Panc1 (cell line): ENCODE measurements around the gene MUC3A. TPM values are rescaled to one million over a fixed set of nuclear protein-coding genes. Genes with fewer than 3 reads are reported as not detected.
"Not testable (repeated sequence)": the region's sequence is repeated elsewhere in the genome, so short reads cannot be mapped to it uniquely, and the experiment has no call there.

Experiments used
- ATAC-seq: fragments of 200-7000 bp; cut with Tn5 transposase; 2 replicates; pipeline ENCODE4 v1.9.1; 2020; ENCODE audit warnings: mild to moderate bottlenecking, moderate library complexity
- BruUV-seq: library from RNA; stranded (reverse); fragments of 400-500 nt; replicated peaks from 2 replicates; lab custom pipeline; 2021; lab: Mats Ljungman, UMichigan
- CTCF ChIA-PET: fragments of 300-600 bp; sonication (Branson Sonifier 250); formaldehyde crosslinking; loops from one replicate; lab custom pipeline; 2022; ENCODE audit warnings: antibody characterized with exemption; lab: Charles Lee
- POLR2A ChIA-PET: fragments of 300-600 bp; sonication (Branson Sonifier 250); formaldehyde crosslinking; loops from one replicate; lab custom pipeline; 2022; ENCODE audit warnings: antibody characterized with exemption; lab: Charles Lee
- DNase-seq: peaks from one replicate; pipeline ENCODE4 v3.0.0-alpha.2; 2010; ENCODE audit warnings: low read depth, low spot score
- H3K27ac ChIP-seq: 2 replicates; pipeline ENCODE4 v1.5.1; 2011; ENCODE audit warnings: mild to moderate bottlenecking, low read length, inconsistent platforms
- H3K27me3 ChIP-seq: fragments of 200-500 bp; sonication (Bioruptor generic); 2 replicates; pipeline ENCODE4 v1.6.0; 2014; ENCODE audit warnings: low read length, inconsistent platforms; ENCODE audit not compliant: control insufficient read depth, insufficient read depth
- H3K36me3 ChIP-seq: fragments of 200-500 bp; sonication (Bioruptor generic); 2 replicates; pipeline ENCODE4 v1.5.1; 2014; ENCODE audit warnings: inconsistent platforms, mild to moderate bottlenecking, low read length, moderate library complexity; ENCODE audit not compliant: control insufficient read depth, insufficient read depth
- H3K4me1 ChIP-seq: 2 replicates; pipeline ENCODE4 v1.5.1; 2011; ENCODE audit warnings: inconsistent platforms, mild to moderate bottlenecking, low read length, moderate library complexity; ENCODE audit not compliant: control insufficient read depth, insufficient read depth
- H3K4me3 ChIP-seq, 2 experiments: 2 replicates each; pipeline ENCODE4 v1.5.1; 2011 to 2012; ENCODE audit warnings: low read depth in 2 of 2, low read length in 2 of 2, mild to moderate bottlenecking in 2 of 2, inconsistent platforms in 1 of 2, moderate library complexity in 1 of 2
- H3K9me3 ChIP-seq: fragments of 200-500 bp; sonication (Bioruptor generic); 2 replicates; pipeline ENCODE4 v1.5.1; 2014; ENCODE audit warnings: low read depth, mild to moderate bottlenecking, inconsistent platforms, low read length, moderate library complexity; ENCODE audit not compliant: control insufficient read depth, insufficient read depth
- POLR2AphosphoS5 ChIP-seq: IDR thresholded peaks from 2 replicates; pipeline ENCODE4 v1.6.1; 2012; ENCODE audit warnings: mild to moderate bottlenecking, low read depth, low read length, moderate library complexity
- SIN3A ChIP-seq: IDR thresholded peaks from 2 replicates; pipeline ENCODE4 v1.6.1; 2012; ENCODE audit warnings: low read depth, mild to moderate bottlenecking, low read length, moderate library complexity, borderline replicate concordance; ENCODE audit not compliant: insufficient read depth
- TCF7L2 ChIP-seq: IDR thresholded peaks from 2 replicates; pipeline ENCODE4 v1.6.1; 2011; ENCODE audit warnings: mild to moderate bottlenecking, low read depth, low read length, inconsistent platforms
- in situ Hi-C: cut with HindIII; loops from 2 replicates; pipeline ENCODE4 v1.10.0; 2016; ENCODE audit warnings: low sequenced_read_pairs, low pct_unique_long_range_greater_than_20kb
- intact Hi-C: fragments of 100-400 bp; cut with micrococcal nuclease; formaldehyde crosslinking; loops from one replicate; pipeline ENCODE4 v1.10.0; 2022; ENCODE audit not compliant: unreplicated experiment
- total RNA-seq: library from RNA; stranded (reverse); gene quantifications from one replicate; pipeline ENCODE4 v1.2.1, GENCODE V29; 2021; ENCODE audit not compliant: unreplicated experiment
- TF ChIP-seq, protein P1 (sequence below): fragments of 450-650 bp; IDR thresholded peaks from 2 replicates; pipeline ENCODE4 v1.5.1; 2017; ENCODE audit warnings: mild to moderate bottlenecking
- TF ChIP-seq, protein P2 (sequence below), 2 experiments: IDR thresholded peaks; 2 replicates each; pipeline ENCODE4 v1.6.1; 2011 to 2012; ENCODE audit warnings: low read depth in 2 of 2, control low read depth in 1 of 2, low read length in 1 of 2, mild to moderate bottlenecking in 1 of 2, moderate library complexity in 1 of 2; ENCODE audit not compliant: insufficient read depth in 1 of 2

MUC3A gene
- total RNA-seq, 1 experiment from 2014 or later: 24.7 TPM

DNA sequence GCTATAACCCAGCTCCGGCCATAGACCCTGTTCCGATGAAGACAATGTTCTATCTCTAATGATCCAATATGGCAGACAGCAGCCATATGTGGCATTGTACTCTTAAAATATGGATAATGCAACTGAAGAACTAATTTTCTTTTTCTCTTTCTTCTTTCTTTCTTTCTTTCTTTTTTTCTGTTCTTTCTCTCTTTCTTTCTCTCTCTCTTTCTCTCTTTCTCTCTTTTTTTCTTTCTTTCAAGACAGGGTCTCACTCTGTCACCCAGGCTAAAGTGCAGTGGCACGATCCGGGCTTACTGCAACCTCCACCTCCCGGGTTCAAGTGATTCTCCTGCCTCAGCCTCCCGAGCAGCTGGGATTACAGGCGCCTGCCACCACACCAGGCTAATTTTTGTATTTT is 13.2 kb upstream of the MUC3A start:
- in situ Hi-C loops, BruUV-seq, H3K36me3 ChIP-seq, ATAC-seq, intact Hi-C loops, DNase-seq, H3K4me1 ChIP-seq, H3K9me3 ChIP-seq, CTCF ChIA-PET, POLR2A ChIA-PET, H3K27ac ChIP-seq, H3K27me3 ChIP-seq, H3K4me3 ChIP-seq: not testable (repeated sequence)

DNA sequence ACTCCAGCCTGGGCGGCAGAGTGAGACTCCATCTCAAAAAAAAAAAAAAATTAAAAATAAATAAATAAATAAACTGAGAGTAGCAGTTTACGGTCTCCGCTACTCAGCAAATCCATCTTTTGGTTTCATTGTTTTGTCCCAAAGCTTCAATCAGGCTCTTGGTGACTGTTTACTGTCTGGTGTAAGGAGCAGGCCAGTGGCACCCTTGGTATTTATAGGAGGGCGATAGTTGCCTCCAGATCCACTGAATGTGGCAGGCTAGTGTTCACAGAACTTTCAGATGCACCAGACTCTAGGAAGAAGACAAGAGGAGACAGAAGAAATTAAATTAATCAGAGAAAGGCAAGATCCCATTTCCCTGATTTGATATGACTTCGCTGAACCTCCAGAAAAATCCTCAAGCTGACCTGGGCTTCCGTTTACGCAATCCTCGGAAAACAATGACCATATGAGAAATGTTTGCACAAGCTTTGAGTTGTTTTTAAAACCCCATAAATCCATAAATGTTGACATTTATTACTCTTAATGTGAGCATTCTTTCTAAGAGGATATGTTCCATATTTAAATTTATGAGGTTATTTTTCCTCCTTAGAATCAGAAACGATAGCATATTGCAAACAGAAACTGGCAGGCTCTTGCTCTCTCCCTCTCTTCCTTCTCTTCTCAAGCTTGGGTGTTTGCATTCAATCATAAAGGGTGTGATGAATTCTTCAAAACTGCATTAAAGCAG is 7.1 kb upstream of the MUC3A start:
- H3K4me1 ChIP-seq: peaks cover 14% of the 10 kb centered on the region; the same call in 1 of the 2 replicates
- peak; percentile 50; the same call in 1 of the 2 replicates for TF ChIP-seq POLR2AphosphoS5
- TF ChIP-seq, protein P1, sequence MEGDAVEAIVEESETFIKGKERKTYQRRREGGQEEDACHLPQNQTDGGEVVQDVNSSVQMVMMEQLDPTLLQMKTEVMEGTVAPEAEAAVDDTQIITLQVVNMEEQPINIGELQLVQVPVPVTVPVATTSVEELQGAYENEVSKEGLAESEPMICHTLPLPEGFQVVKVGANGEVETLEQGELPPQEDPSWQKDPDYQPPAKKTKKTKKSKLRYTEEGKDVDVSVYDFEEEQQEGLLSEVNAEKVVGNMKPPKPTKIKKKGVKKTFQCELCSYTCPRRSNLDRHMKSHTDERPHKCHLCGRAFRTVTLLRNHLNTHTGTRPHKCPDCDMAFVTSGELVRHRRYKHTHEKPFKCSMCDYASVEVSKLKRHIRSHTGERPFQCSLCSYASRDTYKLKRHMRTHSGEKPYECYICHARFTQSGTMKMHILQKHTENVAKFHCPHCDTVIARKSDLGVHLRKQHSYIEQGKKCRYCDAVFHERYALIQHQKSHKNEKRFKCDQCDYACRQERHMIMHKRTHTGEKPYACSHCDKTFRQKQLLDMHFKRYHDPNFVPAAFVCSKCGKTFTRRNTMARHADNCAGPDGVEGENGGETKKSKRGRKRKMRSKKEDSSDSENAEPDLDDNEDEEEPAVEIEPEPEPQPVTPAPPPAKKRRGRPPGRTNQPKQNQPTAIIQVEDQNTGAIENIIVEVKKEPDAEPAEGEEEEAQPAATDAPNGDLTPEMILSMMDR: no peak
- peak; percentile 90 for TF ChIP-seq TCF7L2
- no peak for TF ChIP-seq SIN3A
- TF ChIP-seq, protein P2, sequence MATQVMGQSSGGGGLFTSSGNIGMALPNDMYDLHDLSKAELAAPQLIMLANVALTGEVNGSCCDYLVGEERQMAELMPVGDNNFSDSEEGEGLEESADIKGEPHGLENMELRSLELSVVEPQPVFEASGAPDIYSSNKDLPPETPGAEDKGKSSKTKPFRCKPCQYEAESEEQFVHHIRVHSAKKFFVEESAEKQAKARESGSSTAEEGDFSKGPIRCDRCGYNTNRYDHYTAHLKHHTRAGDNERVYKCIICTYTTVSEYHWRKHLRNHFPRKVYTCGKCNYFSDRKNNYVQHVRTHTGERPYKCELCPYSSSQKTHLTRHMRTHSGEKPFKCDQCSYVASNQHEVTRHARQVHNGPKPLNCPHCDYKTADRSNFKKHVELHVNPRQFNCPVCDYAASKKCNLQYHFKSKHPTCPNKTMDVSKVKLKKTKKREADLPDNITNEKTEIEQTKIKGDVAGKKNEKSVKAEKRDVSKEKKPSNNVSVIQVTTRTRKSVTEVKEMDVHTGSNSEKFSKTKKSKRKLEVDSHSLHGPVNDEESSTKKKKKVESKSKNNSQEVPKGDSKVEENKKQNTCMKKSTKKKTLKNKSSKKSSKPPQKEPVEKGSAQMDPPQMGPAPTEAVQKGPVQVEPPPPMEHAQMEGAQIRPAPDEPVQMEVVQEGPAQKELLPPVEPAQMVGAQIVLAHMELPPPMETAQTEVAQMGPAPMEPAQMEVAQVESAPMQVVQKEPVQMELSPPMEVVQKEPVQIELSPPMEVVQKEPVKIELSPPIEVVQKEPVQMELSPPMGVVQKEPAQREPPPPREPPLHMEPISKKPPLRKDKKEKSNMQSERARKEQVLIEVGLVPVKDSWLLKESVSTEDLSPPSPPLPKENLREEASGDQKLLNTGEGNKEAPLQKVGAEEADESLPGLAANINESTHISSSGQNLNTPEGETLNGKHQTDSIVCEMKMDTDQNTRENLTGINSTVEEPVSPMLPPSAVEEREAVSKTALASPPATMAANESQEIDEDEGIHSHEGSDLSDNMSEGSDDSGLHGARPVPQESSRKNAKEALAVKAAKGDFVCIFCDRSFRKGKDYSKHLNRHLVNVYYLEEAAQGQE (IDR thresholded peaks at IDR 0.05; ENCODE audit: insufficient read depth in 1 of 2, low read depth in 2 of 2, low read length in 1 of 2): no peak
- H3K27ac ChIP-seq: peak overlapping the region; percentile 74
- ChIA-PET POLR2A (no interaction called here), CTCF (no interaction called here)
- H3K9me3 ChIP-seq: no peaks in the 10 kb centered on the region
- no peaks in the 10 kb centered on the region for H3K27me3 ChIP-seq
- ATAC-seq: peak; percentile 76
- in situ Hi-C loops: no loop called here
- no TSS peak for BruUV-seq
- H3K36me3 ChIP-seq: no peaks in the 10 kb centered on the region
- DNase-seq: peak; percentile 59
- H3K4me3 ChIP-seq: peak overlapping the region; percentile 15 to 34; a peak in 3 of 4 replicates
- intact Hi-C loops: no loop called here

DNA sequence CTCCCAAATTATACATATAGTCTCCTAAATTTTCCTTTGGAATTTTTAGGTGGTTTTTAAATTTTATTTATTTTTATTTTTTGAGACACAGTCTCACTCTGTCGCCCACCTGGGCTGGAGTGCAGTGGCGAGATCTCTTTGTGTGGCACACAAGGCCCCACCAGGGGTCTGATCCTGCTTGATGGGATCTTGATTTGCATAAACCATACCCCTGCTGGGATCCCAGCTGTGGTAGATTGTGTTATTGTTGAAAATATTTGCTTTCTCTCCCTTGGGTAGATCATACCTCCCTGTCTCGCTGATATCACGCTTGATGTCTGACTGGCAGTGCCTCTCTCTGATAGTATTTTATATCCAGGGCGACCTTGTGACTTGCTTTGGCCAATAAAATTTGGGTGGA is 5.6 kb upstream of the MUC3A start:
- intact Hi-C loops: no loop called here
- CTCF ChIA-PET: no interaction called here
- Histone ChIP-seq H3K27me3 (no peaks in the 10 kb centered on the region), H3K4me1 (peaks cover 14% of the 10 kb centered on the region; the same call in 1 of the 2 replicates), H3K4me3 (no peak overlapping the region), H3K36me3 (no peaks in the 10 kb centered on the region), H3K9me3 (no peaks in the 10 kb centered on the region), H3K27ac (peak overlapping the region; percentile 74; the same call in 1 of the 2 replicates)
- BruUV-seq: no TSS peak
- no peak for DNase-seq
- in situ Hi-C loops: no loop called here
- TF ChIP-seq, protein P1: no peak
- TF ChIP-seq, protein P2 (IDR thresholded peaks at IDR 0.05; ENCODE audit: insufficient read depth in 1 of 2, low read depth in 2 of 2, low read length in 1 of 2): no peak
- TF ChIP-seq SIN3A (no peak), POLR2AphosphoS5 (no peak), TCF7L2 (no peak)
- ATAC-seq: no peak
- POLR2A ChIA-PET: no interaction called here
